KMS-11 (cell line): ENCODE data around the gene PPP1R12A.

Experiments
- H2AFZ ChIP-seq: fragments of 200-600 bp; sonication (generic); 2 replicates; pipeline ENCODE4 v1.6.1; 2016; ENCODE audit warnings: antibody characterized with exemption, mixed run types, low read depth
- H3K27ac ChIP-seq: fragments of 200-600 bp; sonication (generic); 2 replicates; pipeline ENCODE4 v1.6.1; 2016; ENCODE audit warnings: mild to moderate bottlenecking, mixed run types
- H3K27me3 ChIP-seq: fragments of 200-600 bp; sonication (generic); 2 replicates; pipeline ENCODE4 v1.6.1; 2017; ENCODE audit warnings: mild to moderate bottlenecking, low read depth, mixed run types, moderate library complexity; ENCODE audit not compliant: insufficient read depth
- H3K36me3 ChIP-seq: fragments of 200-600 bp; sonication (generic); 2 replicates; pipeline ENCODE4 v1.6.1; 2017; ENCODE audit warnings: mild to moderate bottlenecking, mixed run types; ENCODE audit not compliant: insufficient read depth
- H3K4me1 ChIP-seq: fragments of 200-600 bp; sonication (generic); 2 replicates; pipeline ENCODE4 v1.6.1; 2016; ENCODE audit warnings: mild to moderate bottlenecking, low read depth, mixed run types; ENCODE audit not compliant: poor library complexity, severe bottlenecking
- H3K4me2 ChIP-seq: fragments of 200-600 bp; sonication (generic); 2 replicates; pipeline ENCODE4 v1.7.0; 2016; ENCODE audit warnings: mild to moderate bottlenecking, mixed run types
- H3K4me3 ChIP-seq: fragments of 200-600 bp; sonication (generic); IDR thresholded peaks from 2 replicates; pipeline ENCODE4 v1.6.1; 2017; ENCODE audit warnings: low read depth, low read length, mixed read lengths; ENCODE audit not compliant: insufficient read depth
- H3K79me2 ChIP-seq: fragments of 200-600 bp; sonication (generic); 2 replicates; pipeline ENCODE4 v1.6.1; 2016; ENCODE audit warnings: low read depth, mixed run types; ENCODE audit not compliant: insufficient read depth
- H3K9ac ChIP-seq: fragments of 200-600 bp; sonication (generic); 2 replicates; pipeline ENCODE4 v1.6.1; 2016; ENCODE audit warnings: mild to moderate bottlenecking, mixed run types
- H4K20me1 ChIP-seq: fragments of 200-600 bp; sonication (generic); 2 replicates; pipeline ENCODE4 v1.6.1; 2016; ENCODE audit warnings: mild to moderate bottlenecking, mixed run types; ENCODE audit not compliant: insufficient read depth
- CTCF ChIP-seq: fragments of 200-600 bp; sonication (generic); conservative IDR thresholded peaks from 2 replicates; pipeline ENCODE4 v1.6.1; 2017; ENCODE audit warnings: low read depth, mild to moderate bottlenecking, antibody characterized with exemption, low read length, moderate library complexity, mixed read lengths

The PPP1R12A gene

GRCh38 chr12:79921786-79922185 lies 13.1 kb downstream of the PPP1R12A start:
- H3K27ac ChIP-seq = no peak overlapping the region
- peaks cover 97% of the 10 kb centered on the region for H3K4me1 ChIP-seq
- H3K4me2 ChIP-seq = no peak overlapping the region
- no peak for TF ChIP-seq CTCF
- H3K79me2 ChIP-seq = peaks cover 100% of the 10 kb centered on the region
- H3K4me3 ChIP-seq = no peak overlapping the region
- H3K27me3 ChIP-seq = no peaks in the 10 kb centered on the region
- H3K9ac ChIP-seq = no peak overlapping the region
- H4K20me1 ChIP-seq = peaks cover 96% of the 10 kb centered on the region
- no peak overlapping the region for H2AFZ ChIP-seq
- H3K36me3 ChIP-seq = no peaks in the 10 kb centered on the region; the same call in 1 of the 2 replicates

- H4K20me1 ChIP-seq = peaks cover 94% of the 10 kb centered on the region
Observed at GRCh38 chr12:79920421-79921238, 14.3 kb downstream of the PPP1R12A start.

GRCh38 chr12:79919762-79920161 lies 15.1 kb downstream of the PPP1R12A start:
- TF ChIP-seq CTCF = no peak
- H3K4me2 ChIP-seq = no peak overlapping the region; the same call in 1 of the 2 replicates
- peaks cover 94% of the 10 kb centered on the region for H4K20me1 ChIP-seq
- peaks cover 97% of the 10 kb centered on the region for H3K4me1 ChIP-seq
- no peak overlapping the region for H3K4me3 ChIP-seq
- no peak overlapping the region for H2AFZ ChIP-seq
- H3K27me3 ChIP-seq = no peaks in the 10 kb centered on the region
- H3K9ac ChIP-seq = no peak overlapping the region
- H3K27ac ChIP-seq = no peak overlapping the region
- no peaks in the 10 kb centered on the region for H3K36me3 ChIP-seq
- peaks cover 100% of the 10 kb centered on the region for H3K79me2 ChIP-seq

More at GRCh38 chr12:79920421-79921238, 14.3 kb downstream of the PPP1R12A start:
- H3K4me3 ChIP-seq = no peak overlapping the region
- peaks cover 100% of the 10 kb centered on the region for H3K79me2 ChIP-seq
- H3K27ac ChIP-seq = no peak overlapping the region
- TF ChIP-seq CTCF = no peak
- peaks cover 97% of the 10 kb centered on the region for H3K4me1 ChIP-seq
- no peaks in the 10 kb centered on the region for H3K27me3 ChIP-seq
- no peak overlapping the region for H2AFZ ChIP-seq
- no peaks in the 10 kb centered on the region for H3K36me3 ChIP-seq
- no peak overlapping the region; the same call in 1 of the 2 replicates for H3K4me2 ChIP-seq
- H3K9ac ChIP-seq = no peak overlapping the region

GRCh38 chr12:79916826-79917225 lies 18.1 kb downstream of the PPP1R12A start:
- H3K27ac ChIP-seq = no peak overlapping the region; the same call in 1 of the 2 replicates
- TF ChIP-seq CTCF = no peak
- H3K27me3 ChIP-seq = no peaks in the 10 kb centered on the region
- peaks cover 98% of the 10 kb centered on the region for H3K4me1 ChIP-seq
- no peak overlapping the region for H3K4me2 ChIP-seq
- peaks cover 100% of the 10 kb centered on the region for H3K79me2 ChIP-seq
- H3K9ac ChIP-seq = no peak overlapping the region
- H4K20me1 ChIP-seq = peaks cover 93% of the 10 kb centered on the region
- H2AFZ ChIP-seq = no peak overlapping the region
- no peak overlapping the region for H3K4me3 ChIP-seq
- no peaks in the 10 kb centered on the region for H3K36me3 ChIP-seq
